HT1080 (cell line): ENCODE results near the gene SPACA5B. TPM values are rescaled to one million over a fixed set of nuclear protein-coding genes. Genes with fewer than 3 reads are reported as not detected.

Source experiments
- small RNA-seq: library from RNA; depleted of rRNA; stranded (forward); fragments of <200 nt; gene quantifications from one replicate; pipeline ENCODE3, GENCODE V24; 2014
- total RNA-seq: library from RNA; depleted of rRNA; stranded (reverse); fragments of >200 nt; shearing (Covaris generic); gene quantifications from 2 replicates; pipeline ENCODE4 v1.2.3, GENCODE V29; 2014; rRNA removed

Gene SPACA5B
- total RNA-seq, 1 experiment from 2014 or later, result not detected

Small RNA genes lying within 50 kb of the gene (small RNA-seq; reads per million reads assigned to genes)
- not detected for gene AC245047.7
- not detected for gene RNU6-707P

Other genes starting within 250 kb of the SPACA5B start
- gene ZNF182, start 126.6 kb upstream of the SPACA5B start, total RNA-seq, result 1.9 and 3.1 TPM in 2 replicates
- gene SPACA5, start 123.6 kb upstream of the SPACA5B start, total RNA-seq, result not detected in 2 replicates
- gene ZNF630, start 59.0 kb upstream of the SPACA5B start, total RNA-seq, result not detected in 2 replicates
- gene SSX5, start 66.2 kb downstream of the SPACA5B start, total RNA-seq, result not detected in 2 replicates
- gene SSX1, start 124.8 kb downstream of the SPACA5B start, total RNA-seq, result 109 and 139 TPM in 2 replicates
- 89.2 and 92.7 TPM in 2 replicates for gene SSX3, start 226.1 kb downstream of the SPACA5B start, total RNA-seq